Esophagus muscularis mucosa (tissue), 4 donors: ENCODE data around the gene GLCE. TPM values are rescaled to one million over a fixed set of nuclear protein-coding genes. Genes with fewer than 3 reads are reported as not detected.

Source experiments
- DNase-seq: peaks from one replicate; pipeline ENCODE4 v3.0.0-alpha.2; 2017; ENCODE audit errors: extremely low spot score
- H3K27ac ChIP-seq, 4 donors: fragments of 200-600 bp; sonication (generic); replicated peaks in 1 of 4; 1 replicate in 3 of 4; 2 replicates in 1 of 4; pipeline ENCODE4 v1.5.1; 2016 to 2019; ENCODE audit warnings: mild to moderate bottlenecking in 1 of 4
- H3K27me3 ChIP-seq, 4 donors: fragments of 200-600 bp; sonication (generic); one replicate each; pipeline versions ENCODE4 v1.5.1 to v1.6.0; 2016 to 2019
- H3K36me3 ChIP-seq, 4 donors: fragments of 200-600 bp; sonication (generic); one replicate each; pipeline ENCODE4 v1.5.1; 2016 to 2019
- H3K4me1 ChIP-seq, 4 donors: fragments of 200-600 bp; sonication (generic); one replicate each; pipeline ENCODE4 v1.5.1; 2016 to 2019
- H3K4me3 ChIP-seq, 4 donors: fragments of 200-600 bp; sonication (generic); 1 replicate in 2 of 4; 2 replicates in 2 of 4; pipeline ENCODE4 v1.5.1; 2016 to 2019; ENCODE audit warnings: mild to moderate bottlenecking in 4 of 4, moderate library complexity in 1 of 4
- H3K9me3 ChIP-seq, 4 donors: fragments of 200-600 bp; sonication (generic); 1 replicate in 3 of 4; 2 replicates in 1 of 4; pipeline ENCODE4 v1.5.1; 2016 to 2019
- EP300 ChIP-seq: sonication (generic); formaldehyde crosslinking; IDR thresholded peaks from one replicate; pipeline ENCODE4 v1.6.1; 2017; ENCODE audit warnings: antibody characterized with exemption
- POLR2A ChIP-seq: fragments of 450-650 bp; IDR thresholded peaks from one replicate; pipeline ENCODE4 v1.6.1; 2017; ENCODE audit warnings: antibody characterized with exemption, moderate library complexity, mild to moderate bottlenecking, low read depth
- POLR2AphosphoS5 ChIP-seq, 2 donors: sonication (generic); formaldehyde crosslinking; IDR thresholded peaks; one replicate each; pipeline ENCODE4 v1.6.1; 2017; ENCODE audit warnings: antibody characterized with exemption in 2 of 2
- WGBS: methylation state at CpG from one replicate; pipeline ENCODE4 v1.1.5; 2018; 5-methylcytosine and 5-hydroxymethylcytosine counted together
- intact Hi-C: fragments of 100-400 bp; cut with DNase I; formaldehyde crosslinking; loops from one replicate; pipeline ENCODE4 v1.15.1; 2023
- total RNA-seq, 4 donors: library from RNA; depleted of rRNA; stranded (reverse); fragments of >200 nt; gene quantifications; one replicate each; pipeline versions ENCODE4 v1.1.0 to v1.2.1, GENCODE V29; 2016
- TF ChIP-seq, protein P1 (sequence below), 3 experiments: fragments of 200-600 bp in 2 of 3; fragments of 450-650 bp in 1 of 3; sonication (generic) in 2 of 3; IDR thresholded peaks; one replicate each; pipeline ENCODE4 v1.5.1; 2017 to 2019; ENCODE audit warnings: antibody characterized with exemption in 3 of 3, mild to moderate bottlenecking in 2 of 3, moderate library complexity in 1 of 3

The GLCE gene
- total RNA-seq, 4 donors from 2014 or later = 9.6 to 13.2 (median 9.8) TPM

DNA sequence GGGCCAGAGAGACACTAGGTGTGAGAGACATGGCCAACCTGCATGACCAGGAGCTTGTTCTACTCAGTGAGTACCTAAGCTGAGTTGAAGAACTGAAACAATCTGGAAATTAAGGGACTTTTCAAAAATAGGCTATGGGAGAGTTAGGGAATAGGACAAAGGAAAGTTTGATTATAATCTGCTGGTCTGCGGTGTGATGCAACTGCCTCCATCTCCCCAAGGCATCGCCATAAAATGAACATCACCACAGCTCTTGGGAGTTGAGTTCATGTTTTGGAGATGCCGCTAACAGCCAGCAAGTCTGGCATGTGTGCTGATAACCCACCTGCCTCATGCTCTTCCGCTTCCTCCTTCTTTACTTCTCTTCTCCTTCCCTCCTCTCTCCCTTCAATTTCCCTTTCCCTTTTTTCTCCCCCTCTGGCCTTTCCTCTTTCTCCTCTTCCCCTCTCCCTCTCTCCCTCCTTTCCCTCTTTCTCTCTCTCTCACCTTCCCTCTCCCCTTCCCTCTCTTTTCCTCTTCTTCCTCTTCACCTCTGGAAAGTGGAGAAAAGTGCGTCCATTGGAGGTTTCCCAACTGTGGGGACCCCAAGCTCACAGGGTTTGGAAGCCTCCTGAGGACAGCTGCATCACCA is 39.1 kb upstream of the GLCE start:
- intact Hi-C loops = no loop called here
- 93% methylated on average over 5 of the region's 5 CpGs for WGBS
- DNase-seq = no peak

DNA sequence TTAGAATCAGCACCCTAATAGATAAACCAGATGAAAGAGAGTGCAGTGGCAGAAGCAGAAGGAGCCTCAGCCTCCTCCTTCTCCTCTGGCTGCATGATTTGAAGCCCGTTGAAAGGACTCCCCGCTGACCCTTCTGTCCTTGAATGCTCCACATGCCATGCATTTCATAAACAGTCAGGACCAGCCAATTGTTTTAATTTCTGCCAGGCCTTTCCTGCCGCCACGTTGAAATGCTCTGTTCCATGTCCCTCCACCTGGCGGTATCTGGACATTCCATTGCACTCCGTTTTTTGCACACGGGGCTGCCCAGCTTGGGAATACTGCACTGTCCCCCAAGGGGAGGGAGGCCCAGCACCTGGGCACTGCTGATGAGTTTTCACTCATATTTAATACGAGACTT is 35.2 kb upstream of the GLCE start:
- Histone ChIP-seq H3K4me1 (peaks cover 0 to 5% (median 0%) of the 10 kb centered on the region in 4 donors), H3K36me3 (no peaks in the 10 kb centered on the region), H3K27ac (no peak overlapping the region), H3K27me3 (no peaks in the 10 kb centered on the region), H3K4me3 (no peak overlapping the region), H3K9me3 (no peaks in the 10 kb centered on the region)
- TF ChIP-seq POLR2AphosphoS5 (IDR thresholded peaks at IDR 0.05) = no peak
- no peak for TF ChIP-seq POLR2A
- no peak for TF ChIP-seq EP300
- TF ChIP-seq, protein P1, sequence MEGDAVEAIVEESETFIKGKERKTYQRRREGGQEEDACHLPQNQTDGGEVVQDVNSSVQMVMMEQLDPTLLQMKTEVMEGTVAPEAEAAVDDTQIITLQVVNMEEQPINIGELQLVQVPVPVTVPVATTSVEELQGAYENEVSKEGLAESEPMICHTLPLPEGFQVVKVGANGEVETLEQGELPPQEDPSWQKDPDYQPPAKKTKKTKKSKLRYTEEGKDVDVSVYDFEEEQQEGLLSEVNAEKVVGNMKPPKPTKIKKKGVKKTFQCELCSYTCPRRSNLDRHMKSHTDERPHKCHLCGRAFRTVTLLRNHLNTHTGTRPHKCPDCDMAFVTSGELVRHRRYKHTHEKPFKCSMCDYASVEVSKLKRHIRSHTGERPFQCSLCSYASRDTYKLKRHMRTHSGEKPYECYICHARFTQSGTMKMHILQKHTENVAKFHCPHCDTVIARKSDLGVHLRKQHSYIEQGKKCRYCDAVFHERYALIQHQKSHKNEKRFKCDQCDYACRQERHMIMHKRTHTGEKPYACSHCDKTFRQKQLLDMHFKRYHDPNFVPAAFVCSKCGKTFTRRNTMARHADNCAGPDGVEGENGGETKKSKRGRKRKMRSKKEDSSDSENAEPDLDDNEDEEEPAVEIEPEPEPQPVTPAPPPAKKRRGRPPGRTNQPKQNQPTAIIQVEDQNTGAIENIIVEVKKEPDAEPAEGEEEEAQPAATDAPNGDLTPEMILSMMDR (IDR thresholded peaks at IDR 0.05) = no peak
- intact Hi-C loops = no loop called here
- DNase-seq = no peak
- WGBS = 60% methylated on average over 8 of the region's 8 CpGs

More for the DNA sequence above, 39.1 kb upstream of the GLCE start:
- Histone ChIP-seq H3K4me3 (no peak overlapping the region), H3K4me1 (no peaks in the 10 kb centered on the region), H3K9me3 (no peaks in the 10 kb centered on the region), H3K27ac (no peak overlapping the region), H3K27me3 (peaks cover 0 to 5% (median 0%) of the 10 kb centered on the region in 4 donors), H3K36me3 (no peaks in the 10 kb centered on the region)
- TF ChIP-seq EP300 (no peak), POLR2AphosphoS5 (IDR thresholded peaks at IDR 0.05) (no peak), POLR2A (no peak)
- TF ChIP-seq, protein P1 (IDR thresholded peaks at IDR 0.05) = no peak

GRCh38 chr15:69126054-69126469 is 34.4 kb upstream of the GLCE start:
- intact Hi-C loops = no loop called here
- DNase-seq = no peak
- H3K27ac ChIP-seq = no peak overlapping the region
- no peaks in the 10 kb centered on the region for H3K9me3 ChIP-seq
- no peak overlapping the region for H3K4me3 ChIP-seq
- no peaks in the 10 kb centered on the region for H3K27me3 ChIP-seq
- TF ChIP-seq EP300 (no peak), POLR2AphosphoS5 (IDR thresholded peaks at IDR 0.05) (no peak), POLR2A (no peak)
- TF ChIP-seq, protein P1 (IDR thresholded peaks at IDR 0.05) = no peak
- H3K4me1 ChIP-seq = peaks cover 0 to 5% (median 0%) of the 10 kb centered on the region in 4 donors
- 52% methylated on average over 3 of the region's 3 CpGs for WGBS
- no peaks in the 10 kb centered on the region for H3K36me3 ChIP-seq

DNA sequence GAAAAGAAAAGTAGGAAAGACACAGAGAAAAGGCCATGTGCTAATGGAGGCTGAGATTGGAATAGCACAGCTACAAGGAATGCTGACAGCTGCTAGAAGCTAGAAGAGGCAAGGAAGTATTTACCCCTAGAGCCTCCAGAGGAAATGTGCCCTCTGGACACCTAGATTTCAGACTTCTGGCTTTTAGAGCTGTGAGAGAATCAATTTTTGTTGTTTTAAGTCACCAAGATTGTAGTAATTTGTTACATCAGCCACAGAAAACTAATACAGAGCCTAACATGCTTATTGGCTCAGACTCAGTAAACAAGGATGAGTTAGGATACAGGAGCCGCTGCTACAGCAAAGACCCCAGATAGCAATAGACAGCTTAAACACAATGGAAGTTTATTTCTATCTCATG is 33.1 kb upstream of the GLCE start:
- intact Hi-C loops = no loop called here
- WGBS = 91% methylated on average over 1 of the region's 1 CpG
- TF ChIP-seq, protein P1 (IDR thresholded peaks at IDR 0.05) = no peak
- TF ChIP-seq EP300 (no peak), POLR2AphosphoS5 (IDR thresholded peaks at IDR 0.05) (no peak), POLR2A (no peak)

More for the DNA sequence above, 33.1 kb upstream of the GLCE start:
- H3K27ac ChIP-seq = no peak overlapping the region
- no peaks in the 10 kb centered on the region for H3K9me3 ChIP-seq
- no peaks in the 10 kb centered on the region for H3K36me3 ChIP-seq
- H3K27me3 ChIP-seq = no peaks in the 10 kb centered on the region
- no peak overlapping the region for H3K4me3 ChIP-seq
- H3K4me1 ChIP-seq = peaks cover 0 to 5% (median 0%) of the 10 kb centered on the region in 4 donors
- DNase-seq = no peak
